SK-N-SH treated with all-trans-retinoic acid at 6 μM for 48 hours (cell line): ENCODE measurements around the gene RAI2.

Experiments
- ATAC-seq: fragments of 200-7000 bp; cut with Tn5 transposase; 3 replicates; pipeline ENCODE4 v1.9.1; 2020; ENCODE audit warnings: mild to moderate bottlenecking, moderate library complexity
- ARNTL ChIP-seq: fragments of 450-650 bp; formaldehyde crosslinking; IDR thresholded peaks from 2 replicates; pipeline ENCODE4 v1.5.0; 2020; ENCODE audit warnings: low read depth, mild to moderate bottlenecking, moderate library complexity, borderline replicate concordance
- BACH2 ChIP-seq: fragments of 250-450 bp; sonication (Bioruptor Pico); IDR thresholded peaks from 2 replicates; pipeline ENCODE4 v1.9.0; 2021; ENCODE audit warnings: mild to moderate bottlenecking, borderline replicate concordance
- CSDC2 ChIP-seq: fragments of 250-450 bp; sonication (Bioruptor Pico); IDR thresholded peaks from 2 replicates; pipeline ENCODE4 v1.5.0; 2020; ENCODE audit warnings: mild to moderate bottlenecking, moderate library complexity
- ESRRG ChIP-seq: fragments of 250-450 bp; sonication (Bioruptor Pico); IDR thresholded peaks from 2 replicates; pipeline ENCODE4 v1.6.1; 2021; ENCODE audit warnings: mild to moderate bottlenecking
- GLIS3 ChIP-seq: fragments of 250-450 bp; sonication (Bioruptor Pico); IDR thresholded peaks from 2 replicates; pipeline ENCODE4 v1.5.0; 2020; ENCODE audit warnings: mild to moderate bottlenecking, moderate library complexity
- ISL1 ChIP-seq: fragments of 250-450 bp; sonication (Bioruptor Pico); IDR thresholded peaks from 2 replicates; pipeline ENCODE4 v2.1.2; 2022; ENCODE audit warnings: mild to moderate bottlenecking, moderate library complexity
- OSR1 ChIP-seq: fragments of 250-450 bp; sonication (Bioruptor Pico); IDR thresholded peaks from 2 replicates; pipeline ENCODE4 v1.8.0; 2022; ENCODE audit warnings: moderate library complexity, mild to moderate bottlenecking, inconsistent platforms
- PPARA ChIP-seq: fragments of 250-450 bp; sonication (Bioruptor Pico); IDR thresholded peaks from 2 replicates; pipeline ENCODE4 v1.5.0; 2020; ENCODE audit warnings: mild to moderate bottlenecking, borderline replicate concordance
- RARB ChIP-seq: fragments of 250-450 bp; sonication (Bioruptor Pico); IDR thresholded peaks from 2 replicates; pipeline ENCODE4 v1.8.0; 2021; ENCODE audit warnings: mild to moderate bottlenecking, moderate library complexity
- SNAI2 ChIP-seq: fragments of 250-450 bp; sonication (Bioruptor Pico); IDR thresholded peaks from 2 replicates; pipeline ENCODE4 v1.5.0; 2020; ENCODE audit warnings: mild to moderate bottlenecking, moderate library complexity
- TCF4 ChIP-seq: fragments of 250-450 bp; sonication (Bioruptor Pico); IDR thresholded peaks from 2 replicates; pipeline ENCODE4 v1.8.0; 2021; ENCODE audit warnings: mild to moderate bottlenecking, moderate library complexity, borderline replicate concordance
- TOX ChIP-seq: fragments of 250-450 bp; sonication (Bioruptor Pico); IDR thresholded peaks from 2 replicates; pipeline ENCODE4 v1.8.0; 2021; ENCODE audit warnings: mild to moderate bottlenecking, moderate library complexity, borderline replicate concordance
- ZC3H10 ChIP-seq: fragments of 250-450 bp; sonication (Bioruptor Pico); IDR thresholded peaks from 2 replicates; pipeline ENCODE4 v1.5.1; 2021; ENCODE audit warnings: mild to moderate bottlenecking, moderate library complexity
- ZFP3 ChIP-seq: fragments of 250-450 bp; sonication (Bioruptor Pico); IDR thresholded peaks from 2 replicates; pipeline ENCODE4 v1.5.0; 2020; ENCODE audit warnings: mild to moderate bottlenecking, moderate library complexity
- ZFP30 ChIP-seq: fragments of 450-650 bp; formaldehyde crosslinking; IDR thresholded peaks from 2 replicates; pipeline ENCODE4 v1.5.0; 2022; ENCODE audit warnings: mild to moderate bottlenecking, moderate library complexity
- ZNF70 ChIP-seq: fragments of 450-650 bp; formaldehyde crosslinking; IDR thresholded peaks from 2 replicates; pipeline ENCODE4 v1.5.0; 2020; ENCODE audit warnings: mild to moderate bottlenecking, moderate library complexity
- ZNF8 ChIP-seq: fragments of 450-650 bp; formaldehyde crosslinking; IDR thresholded peaks from 2 replicates; pipeline ENCODE4 v1.5.0; 2020; ENCODE audit warnings: mild to moderate bottlenecking, moderate library complexity
- TF ChIP-seq, protein P1 (sequence below): fragments of 250-450 bp; sonication (Bioruptor Pico); IDR thresholded peaks from 2 replicates; pipeline ENCODE4 v1.5.0; 2020; ENCODE audit warnings: mild to moderate bottlenecking, moderate library complexity
- TF ChIP-seq, protein P2 (sequence below): fragments of 250-450 bp; sonication (Bioruptor Pico); IDR thresholded peaks from 2 replicates; pipeline ENCODE4 v1.8.0; 2021; ENCODE audit warnings: low read depth, mild to moderate bottlenecking, moderate library complexity, borderline replicate concordance
- TF ChIP-seq, protein P3 (sequence below): fragments of 250-450 bp; sonication (Bioruptor Pico); IDR thresholded peaks from 2 replicates; pipeline ENCODE4 v1.5.1; 2020; ENCODE audit warnings: low read depth, mild to moderate bottlenecking, moderate library complexity
- TF ChIP-seq, protein P4 (sequence below): fragments of 250-450 bp; sonication (Bioruptor Pico); IDR thresholded peaks from 2 replicates; pipeline ENCODE4 v1.8.0; 2020; ENCODE audit warnings: mild to moderate bottlenecking, moderate library complexity, borderline replicate concordance
- TF ChIP-seq, protein P5 (sequence below): fragments of 250-450 bp; sonication (Bioruptor Pico); IDR thresholded peaks from 2 replicates; pipeline ENCODE4 v1.5.1; 2021; ENCODE audit warnings: mild to moderate bottlenecking, moderate library complexity

The RAI2 gene

DNA sequence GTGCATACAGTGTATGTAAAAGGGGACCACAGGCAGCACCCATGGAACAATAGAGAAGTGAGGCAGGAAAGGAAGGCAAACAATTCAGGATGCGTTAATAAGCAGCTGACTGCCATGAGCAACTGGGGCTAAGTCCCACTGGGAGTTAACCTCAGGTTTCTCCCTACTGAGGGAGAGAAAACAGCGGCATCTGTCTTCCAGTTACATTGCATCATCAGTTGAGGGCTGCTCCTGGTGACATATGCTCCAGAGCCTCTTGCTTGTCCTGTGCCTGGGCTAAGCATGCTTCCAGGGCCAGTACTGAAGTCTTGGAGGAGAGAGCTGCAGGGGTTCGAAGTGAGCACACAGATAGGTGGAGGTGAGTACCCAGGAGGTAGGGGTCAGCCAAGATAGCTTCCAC lies 24.3 kb downstream of the RAI2 start:
- no peak for ATAC-seq
- TF ChIP-seq, protein P1, sequence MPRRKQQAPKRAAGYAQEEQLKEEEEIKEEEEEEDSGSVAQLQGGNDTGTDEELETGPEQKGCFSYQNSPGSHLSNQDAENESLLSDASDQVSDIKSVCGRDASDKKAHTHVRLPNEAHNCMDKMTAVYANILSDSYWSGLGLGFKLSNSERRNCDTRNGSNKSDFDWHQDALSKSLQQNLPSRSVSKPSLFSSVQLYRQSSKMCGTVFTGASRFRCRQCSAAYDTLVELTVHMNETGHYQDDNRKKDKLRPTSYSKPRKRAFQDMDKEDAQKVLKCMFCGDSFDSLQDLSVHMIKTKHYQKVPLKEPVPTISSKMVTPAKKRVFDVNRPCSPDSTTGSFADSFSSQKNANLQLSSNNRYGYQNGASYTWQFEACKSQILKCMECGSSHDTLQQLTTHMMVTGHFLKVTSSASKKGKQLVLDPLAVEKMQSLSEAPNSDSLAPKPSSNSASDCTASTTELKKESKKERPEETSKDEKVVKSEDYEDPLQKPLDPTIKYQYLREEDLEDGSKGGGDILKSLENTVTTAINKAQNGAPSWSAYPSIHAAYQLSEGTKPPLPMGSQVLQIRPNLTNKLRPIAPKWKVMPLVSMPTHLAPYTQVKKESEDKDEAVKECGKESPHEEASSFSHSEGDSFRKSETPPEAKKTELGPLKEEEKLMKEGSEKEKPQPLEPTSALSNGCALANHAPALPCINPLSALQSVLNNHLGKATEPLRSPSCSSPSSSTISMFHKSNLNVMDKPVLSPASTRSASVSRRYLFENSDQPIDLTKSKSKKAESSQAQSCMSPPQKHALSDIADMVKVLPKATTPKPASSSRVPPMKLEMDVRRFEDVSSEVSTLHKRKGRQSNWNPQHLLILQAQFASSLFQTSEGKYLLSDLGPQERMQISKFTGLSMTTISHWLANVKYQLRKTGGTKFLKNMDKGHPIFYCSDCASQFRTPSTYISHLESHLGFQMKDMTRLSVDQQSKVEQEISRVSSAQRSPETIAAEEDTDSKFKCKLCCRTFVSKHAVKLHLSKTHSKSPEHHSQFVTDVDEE (CRISPR knock-in tag) = no peak
- no peak for TF ChIP-seq TOX (CRISPR knock-in tag)
- TF ChIP-seq, protein P2, sequence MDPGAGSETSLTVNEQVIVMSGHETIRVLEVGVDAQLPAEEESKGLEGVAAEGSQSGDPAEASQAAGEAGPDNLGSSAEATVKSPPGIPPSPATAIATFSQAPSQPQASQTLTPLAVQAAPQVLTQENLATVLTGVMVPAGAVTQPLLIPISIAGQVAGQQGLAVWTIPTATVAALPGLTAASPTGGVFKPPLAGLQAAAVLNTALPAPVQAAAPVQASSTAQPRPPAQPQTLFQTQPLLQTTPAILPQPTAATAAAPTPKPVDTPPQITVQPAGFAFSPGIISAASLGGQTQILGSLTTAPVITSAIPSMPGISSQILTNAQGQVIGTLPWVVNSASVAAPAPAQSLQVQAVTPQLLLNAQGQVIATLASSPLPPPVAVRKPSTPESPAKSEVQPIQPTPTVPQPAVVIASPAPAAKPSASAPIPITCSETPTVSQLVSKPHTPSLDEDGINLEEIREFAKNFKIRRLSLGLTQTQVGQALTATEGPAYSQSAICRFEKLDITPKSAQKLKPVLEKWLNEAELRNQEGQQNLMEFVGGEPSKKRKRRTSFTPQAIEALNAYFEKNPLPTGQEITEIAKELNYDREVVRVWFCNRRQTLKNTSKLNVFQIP (CRISPR knock-in tag) = no peak
- no peak for TF ChIP-seq ZC3H10 (CRISPR knock-in tag)
- TF ChIP-seq ZNF8 = no peak
- TF ChIP-seq, protein P3, sequence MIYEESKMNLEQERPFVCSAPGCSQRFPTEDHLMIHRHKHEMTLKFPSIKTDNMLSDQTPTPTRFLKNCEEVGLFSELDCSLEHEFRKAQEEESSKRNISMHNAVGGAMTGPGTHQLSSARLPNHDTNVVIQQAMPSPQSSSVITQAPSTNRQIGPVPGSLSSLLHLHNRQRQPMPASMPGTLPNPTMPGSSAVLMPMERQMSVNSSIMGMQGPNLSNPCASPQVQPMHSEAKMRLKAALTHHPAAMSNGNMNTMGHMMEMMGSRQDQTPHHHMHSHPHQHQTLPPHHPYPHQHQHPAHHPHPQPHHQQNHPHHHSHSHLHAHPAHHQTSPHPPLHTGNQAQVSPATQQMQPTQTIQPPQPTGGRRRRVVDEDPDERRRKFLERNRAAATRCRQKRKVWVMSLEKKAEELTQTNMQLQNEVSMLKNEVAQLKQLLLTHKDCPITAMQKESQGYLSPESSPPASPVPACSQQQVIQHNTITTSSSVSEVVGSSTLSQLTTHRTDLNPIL = no peak
- no peak for TF ChIP-seq ARNTL (CRISPR knock-in tag)
- TF ChIP-seq ISL1 (CRISPR knock-in tag) = no peak
- no peak for TF ChIP-seq TCF4
- no peak for TF ChIP-seq RARB (CRISPR knock-in tag)
- no peak for TF ChIP-seq PPARA (CRISPR knock-in tag)
- no peak for TF ChIP-seq OSR1 (CRISPR knock-in tag)
- TF ChIP-seq GLIS3 (CRISPR knock-in tag) = no peak
- TF ChIP-seq, all 23 proteins: peak for 0

DNA sequence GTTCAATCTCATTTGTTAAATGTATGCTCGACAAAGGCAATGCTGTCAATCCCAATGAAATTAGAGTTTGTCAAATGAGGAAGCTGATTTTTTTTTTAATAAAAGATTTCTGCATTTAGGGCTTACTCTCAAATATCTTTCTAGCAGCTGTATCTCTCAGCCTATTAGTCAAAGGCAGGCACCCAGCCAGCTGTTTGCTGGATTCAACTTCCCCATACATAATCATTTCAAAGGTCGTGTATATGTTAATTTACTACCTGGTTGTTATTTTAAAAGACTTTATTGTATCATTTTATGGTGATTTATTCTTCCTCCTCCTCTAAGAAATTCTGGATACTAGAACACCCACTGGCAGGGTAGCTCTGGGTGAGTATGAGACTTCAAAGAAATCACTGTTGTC lies 27.1 kb downstream of the RAI2 start:
- TF ChIP-seq ARNTL (CRISPR knock-in tag) (no peak), ZNF70 (CRISPR knock-in tag) (no peak), ZC3H10 (CRISPR knock-in tag) (no peak), ZFP30 (CRISPR knock-in tag) (no peak), ESRRG (no peak), SNAI2 (CRISPR knock-in tag) (no peak), ZFP3 (CRISPR knock-in tag) (no peak), BACH2 (CRISPR knock-in tag) (no peak), RARB (CRISPR knock-in tag) (no peak), OSR1 (CRISPR knock-in tag) (no peak), CSDC2 (CRISPR knock-in tag) (no peak), PPARA (CRISPR knock-in tag) (no peak), ISL1 (CRISPR knock-in tag) (no peak), TOX (CRISPR knock-in tag) (no peak)
- TF ChIP-seq, protein P4, sequence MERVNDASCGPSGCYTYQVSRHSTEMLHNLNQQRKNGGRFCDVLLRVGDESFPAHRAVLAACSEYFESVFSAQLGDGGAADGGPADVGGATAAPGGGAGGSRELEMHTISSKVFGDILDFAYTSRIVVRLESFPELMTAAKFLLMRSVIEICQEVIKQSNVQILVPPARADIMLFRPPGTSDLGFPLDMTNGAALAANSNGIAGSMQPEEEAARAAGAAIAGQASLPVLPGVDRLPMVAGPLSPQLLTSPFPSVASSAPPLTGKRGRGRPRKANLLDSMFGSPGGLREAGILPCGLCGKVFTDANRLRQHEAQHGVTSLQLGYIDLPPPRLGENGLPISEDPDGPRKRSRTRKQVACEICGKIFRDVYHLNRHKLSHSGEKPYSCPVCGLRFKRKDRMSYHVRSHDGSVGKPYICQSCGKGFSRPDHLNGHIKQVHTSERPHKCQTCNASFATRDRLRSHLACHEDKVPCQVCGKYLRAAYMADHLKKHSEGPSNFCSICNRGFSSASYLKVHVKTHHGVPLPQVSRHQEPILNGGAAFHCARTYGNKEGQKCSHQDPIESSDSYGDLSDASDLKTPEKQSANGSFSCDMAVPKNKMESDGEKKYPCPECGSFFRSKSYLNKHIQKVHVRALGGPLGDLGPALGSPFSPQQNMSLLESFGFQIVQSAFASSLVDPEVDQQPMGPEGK (CRISPR knock-in tag) = no peak
- TF ChIP-seq, protein P5, sequence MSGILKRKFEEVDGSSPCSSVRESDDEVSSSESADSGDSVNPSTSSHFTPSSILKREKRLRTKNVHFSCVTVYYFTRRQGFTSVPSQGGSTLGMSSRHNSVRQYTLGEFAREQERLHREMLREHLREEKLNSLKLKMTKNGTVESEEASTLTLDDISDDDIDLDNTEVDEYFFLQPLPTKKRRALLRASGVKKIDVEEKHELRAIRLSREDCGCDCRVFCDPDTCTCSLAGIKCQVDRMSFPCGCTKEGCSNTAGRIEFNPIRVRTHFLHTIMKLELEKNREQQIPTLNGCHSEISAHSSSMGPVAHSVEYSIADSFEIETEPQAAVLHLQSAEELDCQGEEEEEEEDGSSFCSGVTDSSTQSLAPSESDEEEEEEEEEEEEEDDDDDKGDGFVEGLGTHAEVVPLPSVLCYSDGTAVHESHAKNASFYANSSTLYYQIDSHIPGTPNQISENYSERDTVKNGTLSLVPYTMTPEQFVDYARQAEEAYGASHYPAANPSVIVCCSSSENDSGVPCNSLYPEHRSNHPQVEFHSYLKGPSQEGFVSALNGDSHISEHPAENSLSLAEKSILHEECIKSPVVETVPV (CRISPR knock-in tag) = no peak
- TF ChIP-seq, protein P1 (CRISPR knock-in tag) = no peak
- ATAC-seq = no peak
